Fibroblast of lung (primary cell): ENCODE results near the gene TRAF5. TPM values are rescaled to one million over a fixed set of nuclear protein-coding genes. Genes with fewer than 3 reads are reported as not detected.

Experiments
- DNase-seq, 2 donors: peaks; one replicate each; pipeline versions ENCODE4 v3.0.0 to v3.0.0-alpha.2; 2010; ENCODE audit warnings: low read depth in 2 of 2
- H2AFZ ChIP-seq: 2 replicates; pipeline ENCODE4 v1.5.1; 2012; ENCODE audit warnings: low read length, control low read depth, inconsistent platforms
- H3K27ac ChIP-seq: 2 replicates; pipeline ENCODE4 v1.5.1; 2011; ENCODE audit warnings: low read length, control low read depth; ENCODE audit not compliant: insufficient read depth
- H3K27me3 ChIP-seq: 2 replicates; pipeline ENCODE4 v1.5.1; 2011; ENCODE audit warnings: mild to moderate bottlenecking, low read length; ENCODE audit not compliant: control insufficient read depth, insufficient read depth
- H3K36me3 ChIP-seq: 2 replicates; pipeline ENCODE4 v1.5.1; 2011; ENCODE audit warnings: low read length; ENCODE audit not compliant: control insufficient read depth, insufficient read depth
- H3K4me1 ChIP-seq: 2 replicates; pipeline ENCODE4 v1.5.1; 2011; ENCODE audit warnings: low read length; ENCODE audit not compliant: control insufficient read depth, insufficient read depth; ENCODE audit errors: extremely low read depth
- H3K4me2 ChIP-seq: 2 replicates; pipeline ENCODE4 v1.5.1; 2011; ENCODE audit warnings: low read length, control low read depth; ENCODE audit not compliant: insufficient read depth; ENCODE audit errors: extremely low read depth
- H3K4me3 ChIP-seq, 4 experiments: fragments of 200-600 bp in 1 of 4; sonication (generic) in 1 of 4; replicated peaks in 1 of 4; 2 replicates each; pipeline ENCODE4 v1.5.1; 2011 to 2016; ENCODE audit warnings: low read length in 4 of 4, low read depth in 3 of 4, mild to moderate bottlenecking in 3 of 4, control low read depth in 2 of 4, inconsistent platforms in 1 of 4, mixed read lengths in 1 of 4; ENCODE audit not compliant: insufficient read depth in 1 of 4; ENCODE audit errors: control extremely low read depth in 1 of 4
- H3K79me2 ChIP-seq: 2 replicates; pipeline ENCODE4 v1.5.1; 2012; ENCODE audit warnings: mild to moderate bottlenecking, low read length, inconsistent platforms; ENCODE audit not compliant: control insufficient read depth, insufficient read depth
- H3K9ac ChIP-seq: 2 replicates; pipeline ENCODE4 v1.5.1; 2011; ENCODE audit warnings: mild to moderate bottlenecking, low read length, control low read depth; ENCODE audit not compliant: insufficient read depth
- H3K9me3 ChIP-seq: 2 replicates; pipeline ENCODE4 v1.5.1; 2012; ENCODE audit warnings: low read depth, low read length; ENCODE audit not compliant: control insufficient read depth, insufficient read depth
- H4K20me1 ChIP-seq: 2 replicates; pipeline ENCODE4 v1.5.1; 2011; ENCODE audit warnings: low read length; ENCODE audit not compliant: control insufficient read depth, insufficient read depth; ENCODE audit errors: extremely low read depth
- EZH2 ChIP-seq: IDR thresholded peaks from 2 replicates; pipeline ENCODE4 v1.5.1; 2012; ENCODE audit warnings: low read length, control low read depth, mild to moderate bottlenecking; ENCODE audit errors: missing control alignments
- polyA plus RNA-seq, 2 donors: library from polyadenylated mRNA; depleted of rRNA in 1 of 2; stranded (reverse) in 1 of 2; unstranded in 1 of 2; fragments of >200 nt; gene quantifications; 2 replicates each; pipeline ENCODE4 v1.2.1, GENCODE V29; 2011 to 2012; ENCODE audit warnings: missing spikeins in 1 of 2
- total RNA-seq: library from RNA; depleted of rRNA; stranded (reverse); fragments of >200 nt; gene quantifications from 2 replicates; pipeline ENCODE4 v1.2.1, GENCODE V29; 2014
- TF ChIP-seq, protein P1 (sequence below), 2 donors: IDR thresholded peaks in 1 of 2; conservative IDR thresholded peaks in 1 of 2; 1 replicate in 1 of 2; 2 replicates in 1 of 2; pipeline ENCODE4 v1.5.1; 2011 to 2012; ENCODE audit warnings: low read length in 2 of 2, control low read depth in 1 of 2, inconsistent platforms in 1 of 2, low read depth in 1 of 2, mild to moderate bottlenecking in 1 of 2

The TRAF5 gene
- total and polyA plus RNA-seq, 2 donors (not counting 1 experiment from before 2014, with no cell fraction given) = 13.5 to 20.9 TPM

DNA sequence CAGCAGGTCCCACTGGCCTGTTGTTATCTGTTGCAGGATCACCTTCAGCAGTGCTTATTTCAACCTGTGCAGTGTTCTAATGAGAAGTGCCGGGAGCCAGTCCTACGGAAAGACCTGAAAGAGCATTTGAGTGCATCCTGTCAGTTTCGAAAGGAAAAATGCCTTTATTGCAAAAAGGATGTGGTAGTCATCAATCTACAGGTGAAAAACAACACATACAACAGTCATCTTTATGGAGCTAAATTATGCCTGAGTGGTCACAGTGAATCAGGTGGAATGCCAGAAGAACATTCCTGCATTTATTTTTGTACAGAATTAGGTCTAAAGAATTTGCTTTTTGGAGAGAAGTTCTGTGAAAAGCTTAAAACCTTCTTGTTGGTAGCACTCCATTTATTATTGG is 33.2 kb downstream of the TRAF5 start:
- TF ChIP-seq, protein P1, sequence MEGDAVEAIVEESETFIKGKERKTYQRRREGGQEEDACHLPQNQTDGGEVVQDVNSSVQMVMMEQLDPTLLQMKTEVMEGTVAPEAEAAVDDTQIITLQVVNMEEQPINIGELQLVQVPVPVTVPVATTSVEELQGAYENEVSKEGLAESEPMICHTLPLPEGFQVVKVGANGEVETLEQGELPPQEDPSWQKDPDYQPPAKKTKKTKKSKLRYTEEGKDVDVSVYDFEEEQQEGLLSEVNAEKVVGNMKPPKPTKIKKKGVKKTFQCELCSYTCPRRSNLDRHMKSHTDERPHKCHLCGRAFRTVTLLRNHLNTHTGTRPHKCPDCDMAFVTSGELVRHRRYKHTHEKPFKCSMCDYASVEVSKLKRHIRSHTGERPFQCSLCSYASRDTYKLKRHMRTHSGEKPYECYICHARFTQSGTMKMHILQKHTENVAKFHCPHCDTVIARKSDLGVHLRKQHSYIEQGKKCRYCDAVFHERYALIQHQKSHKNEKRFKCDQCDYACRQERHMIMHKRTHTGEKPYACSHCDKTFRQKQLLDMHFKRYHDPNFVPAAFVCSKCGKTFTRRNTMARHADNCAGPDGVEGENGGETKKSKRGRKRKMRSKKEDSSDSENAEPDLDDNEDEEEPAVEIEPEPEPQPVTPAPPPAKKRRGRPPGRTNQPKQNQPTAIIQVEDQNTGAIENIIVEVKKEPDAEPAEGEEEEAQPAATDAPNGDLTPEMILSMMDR (conservative IDR thresholded peaks at IDR 0.05 in 1 of 2, IDR thresholded peaks at IDR 0.05 in 1 of 2; ENCODE audit: low read depth in 1 of 2, low read length in 2 of 2) = no peak
- no peak for TF ChIP-seq EZH2
- Histone ChIP-seq H3K27me3 (no peaks in the 10 kb centered on the region), H3K9ac (no peak overlapping the region), H3K27ac (no peak overlapping the region), H3K4me3 (no peak overlapping the region), H3K4me1 (no peaks in the 10 kb centered on the region), H3K4me2 (no peak overlapping the region), H3K36me3 (no peaks in the 10 kb centered on the region), H2AFZ (no peak overlapping the region), H3K9me3 (no peaks in the 10 kb centered on the region), H4K20me1 (no peaks in the 10 kb centered on the region), H3K79me2 (no peaks in the 10 kb centered on the region)
- peak in 1 of 2 donors; percentile 50 for DNase-seq

DNA sequence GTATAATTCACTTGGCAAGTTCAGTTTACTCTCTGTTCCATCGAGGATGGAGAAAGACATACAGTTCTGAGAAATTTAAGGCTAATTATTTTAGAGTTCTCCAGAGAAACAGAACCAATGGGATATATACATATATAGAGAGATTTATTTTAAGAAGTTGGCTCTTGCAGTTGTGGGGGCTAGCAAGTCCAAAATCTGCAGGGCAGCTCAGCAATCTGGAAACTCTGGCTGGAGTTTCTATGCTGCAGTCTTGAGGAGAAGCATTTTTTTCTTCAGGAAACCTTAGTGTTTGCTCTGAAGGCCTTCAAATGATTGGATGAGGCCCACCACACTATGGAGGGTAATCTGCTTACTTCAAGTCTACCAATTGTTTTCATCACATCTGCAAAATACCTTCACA is 34.6 kb downstream of the TRAF5 start:
- Histone ChIP-seq H3K9ac (no peak overlapping the region), H4K20me1 (no peaks in the 10 kb centered on the region), H3K4me3 (no peak overlapping the region), H3K4me2 (no peak overlapping the region), H3K4me1 (no peaks in the 10 kb centered on the region), H3K9me3 (no peaks in the 10 kb centered on the region), H2AFZ (no peak overlapping the region), H3K36me3 (no peaks in the 10 kb centered on the region), H3K27ac (no peak overlapping the region), H3K79me2 (no peaks in the 10 kb centered on the region), H3K27me3 (no peaks in the 10 kb centered on the region)
- no peak for DNase-seq
- no peak for TF ChIP-seq EZH2
- TF ChIP-seq, protein P1 (conservative IDR thresholded peaks at IDR 0.05 in 1 of 2, IDR thresholded peaks at IDR 0.05 in 1 of 2; ENCODE audit: low read depth in 1 of 2, low read length in 2 of 2) = no peak

DNA sequence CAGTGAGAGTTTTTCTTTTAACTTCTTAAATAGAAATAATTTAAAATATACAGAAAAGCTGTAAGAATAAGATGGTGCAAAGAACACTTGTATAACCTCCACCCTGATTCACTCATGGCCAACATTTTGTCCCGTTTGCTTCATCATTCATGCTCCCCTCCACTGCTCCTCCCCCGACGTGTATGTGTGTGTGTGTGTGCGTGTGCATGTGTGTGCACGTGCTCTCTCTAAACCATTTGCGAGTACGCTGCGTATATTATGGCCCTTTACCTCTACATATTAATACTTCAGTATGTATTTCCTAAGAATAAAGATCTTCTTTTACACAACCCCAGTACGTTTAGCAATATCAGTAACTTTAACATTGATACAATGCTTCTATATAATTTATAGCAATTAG is 43.0 kb downstream of the TRAF5 start:
- H3K4me3 ChIP-seq = no peak overlapping the region
- H3K9me3 ChIP-seq = no peaks in the 10 kb centered on the region
- no peak for TF ChIP-seq EZH2
- TF ChIP-seq, protein P1 (conservative IDR thresholded peaks at IDR 0.05 in 1 of 2, IDR thresholded peaks at IDR 0.05 in 1 of 2; ENCODE audit: low read depth in 1 of 2, low read length in 2 of 2) = no peak
- H3K4me2 ChIP-seq = no peak overlapping the region
- no peaks in the 10 kb centered on the region for H4K20me1 ChIP-seq
- no peaks in the 10 kb centered on the region for H3K4me1 ChIP-seq
- H3K79me2 ChIP-seq = no peaks in the 10 kb centered on the region
- H3K36me3 ChIP-seq = peaks cover 3% of the 10 kb centered on the region
- H3K27me3 ChIP-seq = no peaks in the 10 kb centered on the region
- no peak overlapping the region for H3K27ac ChIP-seq
- DNase-seq = no peak
- no peak overlapping the region for H2AFZ ChIP-seq
- no peak overlapping the region for H3K9ac ChIP-seq
